ENCODE data around the gene STK11IP.

- TF ChIP-seq GABPB1 (CRISPR knock-in tag; IDR thresholded peaks at IDR 0.05) (no peak), CTCF (IDR thresholded peaks at IDR 0.05) (no peak), ESRRA (CRISPR knock-in tag; IDR thresholded peaks at IDR 0.05; ENCODE audit: borderline replicate concordance) (no peak), CBFB (CRISPR knock-in tag; IDR thresholded peaks at IDR 0.05; ENCODE audit: low read depth) (no peak), ZNF396 (CRISPR knock-in tag; IDR thresholded peaks at IDR 0.05; ENCODE audit: borderline replicate concordance) (no peak), ZNF121 (CRISPR knock-in tag; IDR thresholded peaks at IDR 0.05) (no peak), SMAD3 (CRISPR knock-in tag; IDR thresholded peaks at IDR 0.05; ENCODE audit: borderline replicate concordance) (no peak), SOX15 (CRISPR knock-in tag; IDR thresholded peaks at IDR 0.05) (no peak), CREM (CRISPR knock-in tag; IDR thresholded peaks at IDR 0.05) (no peak), NR3C1 (CRISPR knock-in tag; conservative IDR thresholded peaks at IDR 0.05; ENCODE audit: low read depth) (no peak), ELF4 (CRISPR knock-in tag; IDR thresholded peaks at IDR 0.05; ENCODE audit: low read depth) (no peak), FOXJ3 (CRISPR knock-in tag; IDR thresholded peaks at IDR 0.05; ENCODE audit: borderline replicate concordance) (no peak)
- TF ChIP-seq, protein P1, sequence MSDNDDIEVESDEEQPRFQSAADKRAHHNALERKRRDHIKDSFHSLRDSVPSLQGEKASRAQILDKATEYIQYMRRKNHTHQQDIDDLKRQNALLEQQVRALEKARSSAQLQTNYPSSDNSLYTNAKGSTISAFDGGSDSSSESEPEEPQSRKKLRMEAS (CRISPR knock-in tag; IDR thresholded peaks at IDR 0.05), result no peak
These were observed 28.0 kb upstream of the STK11IP start for GRCh38 chr2:219569635-219570034.
